ENCODE measurements around the gene GARIN3.

Gene GARIN3

DNA sequence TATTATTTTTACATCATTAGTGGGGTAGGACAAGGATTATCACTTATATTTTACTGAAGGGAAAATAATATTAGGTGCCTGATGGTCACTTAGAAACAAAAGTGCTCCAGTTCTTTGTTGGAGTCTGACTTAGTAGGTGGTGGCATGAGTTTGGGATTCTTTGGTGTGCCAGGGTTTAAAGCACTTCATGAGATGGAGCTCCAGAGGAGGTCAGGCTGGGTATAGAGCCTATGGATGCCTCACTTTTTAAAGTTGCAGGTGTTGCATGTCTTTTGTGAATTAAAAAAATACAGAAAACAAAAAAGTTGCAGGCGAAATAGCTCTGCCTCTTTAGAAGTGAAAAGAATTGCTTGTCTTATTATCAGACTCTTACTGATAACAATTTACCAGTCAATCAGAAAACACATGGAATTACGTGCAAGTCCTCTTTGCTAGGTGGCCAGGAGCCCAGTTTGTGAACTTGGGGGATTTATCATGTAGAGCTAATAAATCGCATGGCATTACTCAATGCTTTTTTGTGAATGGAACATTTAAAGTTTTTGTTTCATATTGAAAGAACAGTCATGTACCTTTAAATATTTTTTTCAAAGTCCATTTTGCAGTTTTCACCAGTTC, 16.2 kb upstream of the GARIN3 start:
- Histone ChIP-seq H3K36me3 (ENCODE audit: insufficient read depth, low read length) (no peaks in the 10 kb centered on the region), H3K27me3 (ENCODE audit: control insufficient read depth, insufficient read depth, low read length) (peaks cover 11% of the 10 kb centered on the region), H3K9ac (ENCODE audit: low read depth, low read length) (no peak overlapping the region), H3K4me3 (ENCODE audit: low read length) (no peak overlapping the region), H3K4me2 (ENCODE audit: low read length) (no peak overlapping the region), H3K4me1 (ENCODE audit: control insufficient read depth, insufficient read depth, low read length) (no peaks in the 10 kb centered on the region), H3K9me3 (replicated peaks; ENCODE audit: low read length) (no peaks in the 10 kb centered on the region)

DNA sequence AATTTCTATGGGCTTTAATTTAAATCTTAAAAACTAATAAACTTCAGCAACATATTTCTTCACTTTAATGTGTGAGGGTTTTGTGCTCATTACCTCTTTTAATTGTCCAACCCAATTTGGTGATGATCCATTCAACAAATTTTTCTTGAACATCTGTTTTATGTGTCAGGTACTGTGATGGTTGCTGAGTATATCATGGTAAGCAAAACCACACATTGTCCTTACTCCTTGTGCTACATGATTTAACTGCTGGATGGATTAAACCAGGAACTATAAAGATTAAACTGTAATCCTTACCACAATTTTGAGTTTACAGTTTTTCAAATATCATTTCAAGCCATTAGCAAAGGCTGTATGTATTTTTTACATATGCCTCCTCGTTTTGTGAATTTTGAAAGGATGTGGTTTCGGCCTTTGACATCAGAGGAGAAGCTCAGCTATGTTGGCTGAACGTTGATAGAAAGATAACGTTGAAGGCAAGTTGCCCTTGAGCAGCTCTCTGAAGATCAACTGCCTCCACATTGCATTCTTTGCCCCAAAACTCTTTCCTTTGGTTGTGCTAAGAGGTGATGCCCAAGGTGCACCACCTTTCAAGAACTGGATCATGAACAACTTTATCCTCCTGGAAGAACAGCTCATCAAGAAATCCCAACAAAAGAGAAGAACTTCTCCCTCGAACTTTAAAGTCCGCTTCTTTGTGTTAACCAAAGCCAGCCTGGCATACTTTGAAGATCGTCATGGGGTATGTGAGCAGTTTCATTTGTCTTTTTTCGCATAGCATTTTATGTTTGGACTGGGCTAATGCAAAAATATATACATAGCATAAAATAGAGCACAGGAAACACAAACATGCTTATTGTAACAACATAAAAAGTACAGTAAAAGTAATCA, 14.6 kb upstream of the GARIN3 start, which contains the start of gene ITK:
Gene ITK, plus strand, starts transcription at position 467 of the 891 bp plus-strand sequence. Its CDS starts 138 bp downstream, at position 605.
- no peak within 1 kb of the TSS for H3K4me2 ChIP-seq (ENCODE audit: low read length)
- no peaks in the 10 kb centered on the region for H3K36me3 ChIP-seq (ENCODE audit: insufficient read depth, low read length)
- no peak within 1 kb of the TSS for H3K9ac ChIP-seq (ENCODE audit: low read depth, low read length)
- peaks cover 9% of the 10 kb centered on the region for H3K27me3 ChIP-seq (ENCODE audit: control insufficient read depth, insufficient read depth, low read length)
- H3K9me3 ChIP-seq (replicated peaks; ENCODE audit: low read length): no peaks in the 10 kb centered on the region
- no peaks in the 10 kb centered on the region for H3K4me1 ChIP-seq (ENCODE audit: control insufficient read depth, insufficient read depth, low read length)
- no peak within 1 kb of the TSS for H3K4me3 ChIP-seq (ENCODE audit: low read length)

DNA sequence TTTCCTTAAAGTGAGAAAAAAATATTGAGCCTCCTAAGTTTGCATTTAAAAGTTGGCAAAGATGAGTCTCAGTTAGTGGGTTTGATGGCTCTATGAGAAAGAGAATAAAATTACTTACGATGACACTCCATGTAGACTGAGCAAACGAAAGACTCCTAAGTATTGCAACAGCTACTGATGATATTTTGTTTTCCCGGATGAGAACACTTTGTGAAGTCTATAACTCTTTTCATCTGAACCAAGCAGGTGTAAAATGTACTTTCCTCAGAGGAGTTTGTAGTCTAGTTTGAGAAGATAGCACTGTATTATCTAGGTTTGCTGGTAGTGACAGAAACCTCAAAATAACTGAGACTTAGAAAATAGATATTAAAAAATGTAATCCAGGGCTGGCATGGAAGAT, 12.9 kb upstream of the GARIN3 start:
- Histone ChIP-seq H3K27me3 (ENCODE audit: control insufficient read depth, insufficient read depth, low read length) (peaks cover 5% of the 10 kb centered on the region), H3K36me3 (ENCODE audit: insufficient read depth, low read length) (no peaks in the 10 kb centered on the region), H3K4me3 (ENCODE audit: low read length) (no peak overlapping the region), H3K4me1 (ENCODE audit: control insufficient read depth, insufficient read depth, low read length) (no peaks in the 10 kb centered on the region), H3K4me2 (ENCODE audit: low read length) (no peak overlapping the region), H3K9me3 (replicated peaks; ENCODE audit: low read length) (no peaks in the 10 kb centered on the region), H3K9ac (ENCODE audit: low read depth, low read length) (no peak overlapping the region)

DNA sequence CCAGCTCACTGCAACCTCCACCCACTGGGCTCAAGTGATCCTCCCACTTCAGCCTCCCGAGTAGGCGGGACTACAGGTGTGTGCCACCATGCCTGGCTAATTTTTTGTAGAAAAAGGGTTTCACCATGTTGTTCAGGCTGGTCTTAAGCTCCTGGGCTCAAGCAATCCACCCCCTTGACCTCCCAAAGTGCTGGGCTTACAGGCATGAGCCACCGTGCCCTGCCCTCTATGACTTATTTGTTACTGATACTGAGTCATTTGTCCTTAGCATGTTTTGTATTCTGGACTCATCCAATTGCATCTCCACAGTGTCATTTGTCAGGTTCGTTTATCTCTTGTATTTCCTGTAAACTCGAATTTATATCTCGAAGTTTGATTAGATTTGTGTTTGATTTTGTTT, 11.9 kb upstream of the GARIN3 start:
- H3K9me3 ChIP-seq (replicated peaks; ENCODE audit: low read length): no peaks in the 10 kb centered on the region
- no peaks in the 10 kb centered on the region for H3K27me3 ChIP-seq (ENCODE audit: control insufficient read depth, insufficient read depth, low read length)
- H3K4me2 ChIP-seq (ENCODE audit: low read length): no peak overlapping the region
- no peak overlapping the region for H3K9ac ChIP-seq (ENCODE audit: low read depth, low read length)
- no peak overlapping the region for H3K4me3 ChIP-seq (ENCODE audit: low read length)
- no peaks in the 10 kb centered on the region for H3K36me3 ChIP-seq (ENCODE audit: insufficient read depth, low read length)
- no peaks in the 10 kb centered on the region for H3K4me1 ChIP-seq (ENCODE audit: control insufficient read depth, insufficient read depth, low read length)

DNA sequence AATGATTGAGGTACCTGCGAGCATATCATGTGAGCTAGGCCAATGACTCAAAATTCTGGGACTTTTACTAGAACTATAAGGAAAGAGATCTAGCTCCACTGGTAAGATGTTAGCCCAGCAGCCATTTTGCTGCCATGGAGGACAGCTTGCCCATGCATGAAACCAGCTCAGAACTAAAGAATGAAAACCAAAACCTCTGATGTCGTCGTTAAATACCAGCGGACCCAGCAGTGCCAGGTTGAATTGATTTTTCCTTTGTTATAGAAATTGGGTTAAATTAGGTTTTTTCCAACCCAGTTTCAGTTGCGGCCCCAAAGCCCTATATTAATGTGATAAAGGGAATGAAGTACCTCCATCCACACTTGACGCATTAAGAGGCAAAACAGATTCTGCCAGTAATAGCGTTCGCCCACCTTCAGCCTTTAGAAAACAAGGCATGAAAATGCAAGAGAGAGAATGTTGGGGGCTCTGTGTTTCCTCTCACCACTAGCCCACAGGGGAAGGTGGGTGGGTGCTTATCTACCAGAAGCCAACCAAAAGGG, 9.1 kb upstream of the GARIN3 start:
- no peaks in the 10 kb centered on the region for H3K4me1 ChIP-seq (ENCODE audit: control insufficient read depth, insufficient read depth, low read length)
- H3K9ac ChIP-seq (ENCODE audit: low read depth, low read length): no peak overlapping the region
- no peak overlapping the region for H3K4me2 ChIP-seq (ENCODE audit: low read length)
- H3K27me3 ChIP-seq (ENCODE audit: control insufficient read depth, insufficient read depth, low read length): no peaks in the 10 kb centered on the region
- no peak overlapping the region for H3K4me3 ChIP-seq (ENCODE audit: low read length)
- no peaks in the 10 kb centered on the region for H3K36me3 ChIP-seq (ENCODE audit: insufficient read depth, low read length)
- H3K9me3 ChIP-seq (replicated peaks; ENCODE audit: low read length): no peaks in the 10 kb centered on the region

GRCh38 chr5:157172403-157172802, 6.3 kb upstream of the GARIN3 start:
- H3K4me3 ChIP-seq (ENCODE audit: low read length): no peak overlapping the region
- H3K36me3 ChIP-seq (ENCODE audit: insufficient read depth, low read length): no peaks in the 10 kb centered on the region
- no peak overlapping the region for H3K9ac ChIP-seq (ENCODE audit: low read depth, low read length)
- H3K4me1 ChIP-seq (ENCODE audit: control insufficient read depth, insufficient read depth, low read length): no peaks in the 10 kb centered on the region
- H3K4me2 ChIP-seq (ENCODE audit: low read length): no peak overlapping the region
- no peaks in the 10 kb centered on the region for H3K27me3 ChIP-seq (ENCODE audit: control insufficient read depth, insufficient read depth, low read length)
- no peaks in the 10 kb centered on the region for H3K9me3 ChIP-seq (replicated peaks; ENCODE audit: low read length)

DNA sequence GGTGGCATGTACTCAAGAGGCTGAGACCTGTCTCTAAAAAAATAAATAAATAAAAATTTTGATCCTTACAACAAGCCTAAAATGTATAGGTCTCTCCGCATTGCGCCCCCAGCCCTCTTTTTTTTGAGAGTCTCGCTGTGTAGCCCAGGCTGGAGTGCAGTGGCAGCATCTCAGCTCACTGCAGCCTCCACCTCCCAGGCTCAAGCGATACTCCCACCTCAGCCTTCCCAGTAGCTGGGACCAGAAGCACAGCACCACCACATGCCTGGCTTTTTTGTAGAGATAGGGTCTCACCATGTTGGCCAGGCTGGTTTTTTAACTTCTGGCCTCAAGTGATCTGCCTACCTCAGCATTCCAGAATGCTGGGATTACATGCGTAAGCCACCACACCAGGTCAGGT, 2.2 kb upstream of the GARIN3 start:
- Histone ChIP-seq H3K27me3 (ENCODE audit: control insufficient read depth, insufficient read depth, low read length) (peaks cover 14% of the 10 kb centered on the region), H3K36me3 (ENCODE audit: insufficient read depth, low read length) (no peaks in the 10 kb centered on the region), H3K9me3 (replicated peaks; ENCODE audit: low read length) (no peaks in the 10 kb centered on the region), H3K9ac (ENCODE audit: low read depth, low read length) (no peak overlapping the region), H3K4me2 (ENCODE audit: low read length) (no peak overlapping the region), H3K4me3 (ENCODE audit: low read length) (no peak overlapping the region), H3K4me1 (ENCODE audit: control insufficient read depth, insufficient read depth, low read length) (no peaks in the 10 kb centered on the region)

- no peaks in the 10 kb centered on the region for H3K9me3 ChIP-seq (replicated peaks; ENCODE audit: low read length)
- H3K4me3 ChIP-seq (ENCODE audit: low read length): no peak overlapping the region
- no peaks in the 10 kb centered on the region for H3K4me1 ChIP-seq (ENCODE audit: control insufficient read depth, insufficient read depth, low read length)
- no peaks in the 10 kb centered on the region for H3K36me3 ChIP-seq (ENCODE audit: insufficient read depth, low read length)
- H3K9ac ChIP-seq (ENCODE audit: low read depth, low read length): no peak overlapping the region
- H3K4me2 ChIP-seq (ENCODE audit: low read length): no peak overlapping the region
- H3K27me3 ChIP-seq (ENCODE audit: control insufficient read depth, insufficient read depth, low read length): peaks cover 18% of the 10 kb centered on the region
Measured at GRCh38 chr5:157167214-157167621, 1.2 kb upstream of the GARIN3 start.

- Histone ChIP-seq H3K27me3 (ENCODE audit: control insufficient read depth, insufficient read depth, low read length) (peaks cover 25% of the 10 kb centered on the region), H3K4me2 (ENCODE audit: low read length) (no peak overlapping the region), H3K4me3 (ENCODE audit: low read length) (no peak overlapping the region), H3K36me3 (ENCODE audit: insufficient read depth, low read length) (no peaks in the 10 kb centered on the region), H3K9ac (ENCODE audit: low read depth, low read length) (no peak overlapping the region), H3K9me3 (replicated peaks; ENCODE audit: low read length) (no peaks in the 10 kb centered on the region), H3K4me1 (ENCODE audit: control insufficient read depth, insufficient read depth, low read length) (no peaks in the 10 kb centered on the region)
Measured at GRCh38 chr5:157165668-157166067, 396 bp downstream of the GARIN3 start.

DNA sequence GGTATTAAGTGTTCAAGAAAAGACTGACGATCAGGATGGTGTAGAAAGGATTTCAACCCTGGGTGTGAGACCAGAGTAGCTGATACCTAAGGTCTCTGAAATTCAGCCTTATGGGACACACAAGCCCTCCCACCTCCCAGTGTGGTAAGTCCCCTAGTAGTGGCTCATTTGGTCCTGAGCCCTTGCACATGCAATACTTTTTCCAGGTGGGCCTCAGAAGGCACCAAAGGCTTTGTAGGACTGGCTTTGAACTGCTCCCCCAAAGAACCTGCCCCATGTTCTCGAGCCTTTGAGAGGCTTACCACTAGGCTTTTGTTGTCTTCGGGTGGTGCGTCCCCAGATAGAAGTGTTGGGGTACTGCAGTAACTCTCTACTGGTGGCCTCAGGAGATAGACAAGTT, 803 bp downstream of the GARIN3 start:
- H3K27me3 ChIP-seq (ENCODE audit: control insufficient read depth, insufficient read depth, low read length): peaks cover 28% of the 10 kb centered on the region
- H3K9ac ChIP-seq (ENCODE audit: low read depth, low read length): no peak overlapping the region
- H3K4me2 ChIP-seq (ENCODE audit: low read length): no peak overlapping the region
- no peak overlapping the region for H3K4me3 ChIP-seq (ENCODE audit: low read length)
- H3K4me1 ChIP-seq (ENCODE audit: control insufficient read depth, insufficient read depth, low read length): no peaks in the 10 kb centered on the region
- H3K9me3 ChIP-seq (replicated peaks; ENCODE audit: low read length): no peaks in the 10 kb centered on the region
- no peaks in the 10 kb centered on the region for H3K36me3 ChIP-seq (ENCODE audit: insufficient read depth, low read length)

DNA sequence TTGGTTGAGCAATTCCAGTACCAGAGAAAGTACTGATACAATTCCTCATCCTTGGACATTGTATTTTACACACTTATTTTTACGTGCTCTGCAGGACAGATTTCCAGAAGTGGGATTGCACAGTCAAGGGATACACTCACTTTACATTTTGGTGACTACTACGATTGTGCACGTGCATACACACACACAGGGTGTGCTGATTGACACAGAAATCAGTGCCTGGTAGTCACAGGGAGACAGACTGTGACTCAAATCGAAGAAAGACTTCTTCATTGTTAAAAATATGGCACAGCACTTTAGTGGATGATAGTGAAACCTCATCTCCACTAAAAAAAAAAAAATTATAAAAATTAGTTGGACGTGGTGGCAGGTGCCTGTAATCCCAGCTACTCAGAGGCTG, 1.5 kb downstream of the GARIN3 start:
- H3K27me3 ChIP-seq (ENCODE audit: control insufficient read depth, insufficient read depth, low read length): peaks cover 34% of the 10 kb centered on the region
- H3K36me3 ChIP-seq (ENCODE audit: insufficient read depth, low read length): no peaks in the 10 kb centered on the region
- no peak overlapping the region for H3K4me2 ChIP-seq (ENCODE audit: low read length)
- H3K9me3 ChIP-seq (replicated peaks; ENCODE audit: low read length): no peaks in the 10 kb centered on the region
- H3K9ac ChIP-seq (ENCODE audit: low read depth, low read length): no peak overlapping the region
- H3K4me1 ChIP-seq (ENCODE audit: control insufficient read depth, insufficient read depth, low read length): no peaks in the 10 kb centered on the region
- H3K4me3 ChIP-seq (ENCODE audit: low read length): no peak overlapping the region

All from skeletal muscle satellite cell (primary cell).